ENCODE results near the gene MAP2K5.

GRCh38 chr15:67801926-67802914 lies 259.7 kb downstream of the MAP2K5 start:
- TF ChIP-seq POLR2A (IDR thresholded peaks at IDR 0.05) (no peak), CTCF (IDR thresholded peaks at IDR 0.05) (no peak)

All from right lobe of liver (tissue), 4 donors.